Measurements from ENCODE around the gene SLC16A3. TPM values are rescaled to one million over a fixed set of nuclear protein-coding genes. Genes with fewer than 3 reads are reported as not detected.
"Not testable (repeated sequence)": the region's sequence is repeated elsewhere in the genome, so short reads cannot be mapped to it uniquely, and the experiment has no call there.

Gene SLC16A3
- total and polyA plus RNA-seq, 8 donors = 4.9 to 87.9 (median 37.7) TPM

DNA sequence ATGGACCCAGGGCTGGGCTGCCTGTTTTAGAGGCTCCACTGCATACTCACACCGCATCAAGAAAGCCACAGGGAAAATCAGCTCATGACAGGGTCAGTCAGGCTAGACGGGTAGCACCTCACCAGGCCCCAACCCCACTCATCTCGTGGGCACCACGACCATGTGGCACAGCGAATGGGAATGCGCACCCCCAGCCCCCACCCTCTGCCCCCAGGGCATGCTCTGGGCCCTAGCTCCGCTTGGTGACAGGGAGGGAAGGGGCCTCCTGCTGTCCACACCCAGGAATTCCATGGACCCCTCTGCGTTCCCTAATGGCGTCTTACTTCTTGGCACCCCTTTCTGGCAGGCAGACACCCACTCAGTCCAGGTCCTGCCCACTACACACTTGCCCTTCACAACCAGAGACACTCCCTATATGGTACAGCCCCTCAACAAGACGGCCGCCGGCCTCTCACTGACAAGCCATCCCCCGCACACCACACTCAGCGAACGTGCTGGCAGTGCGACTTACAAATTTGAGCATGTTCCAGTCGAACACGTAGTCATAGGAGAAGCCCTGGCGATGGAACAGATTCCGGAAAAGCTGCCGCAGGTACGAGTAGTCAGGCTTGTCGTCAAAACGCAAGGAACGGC lies 22.1 kb downstream of the SLC16A3 start:
- Histone ChIP-seq H3K4me3 (no peak overlapping the region), H3K27me3 (no peaks in the 10 kb centered on the region), H3K36me3 (peaks cover 97 to 100% (median 99%) of the 10 kb centered on the region in 4 donors), H3K4me1 (peaks cover 22 to 47% (median 26%) of the 10 kb centered on the region in 4 donors), H3K27ac (peak overlapping the region in 1 of 5 donors; percentile 5), H3K9me3 (no peaks in the 10 kb centered on the region)
- 85 to 94% (median 92%) methylated on average over 20 to 25 of the region's 25 CpGs for WGBS, 5 donors
- intact Hi-C loops (cut with DNase I; ENCODE audit: low total_unique reads) = no loop called here
- DNase-seq = no peak
- no peak for TF ChIP-seq POLR2A (IDR thresholded peaks at IDR 0.05)
- no peak for TF ChIP-seq POLR2AphosphoS5 (IDR thresholded peaks at IDR 0.05)
- TF ChIP-seq, protein P1, sequence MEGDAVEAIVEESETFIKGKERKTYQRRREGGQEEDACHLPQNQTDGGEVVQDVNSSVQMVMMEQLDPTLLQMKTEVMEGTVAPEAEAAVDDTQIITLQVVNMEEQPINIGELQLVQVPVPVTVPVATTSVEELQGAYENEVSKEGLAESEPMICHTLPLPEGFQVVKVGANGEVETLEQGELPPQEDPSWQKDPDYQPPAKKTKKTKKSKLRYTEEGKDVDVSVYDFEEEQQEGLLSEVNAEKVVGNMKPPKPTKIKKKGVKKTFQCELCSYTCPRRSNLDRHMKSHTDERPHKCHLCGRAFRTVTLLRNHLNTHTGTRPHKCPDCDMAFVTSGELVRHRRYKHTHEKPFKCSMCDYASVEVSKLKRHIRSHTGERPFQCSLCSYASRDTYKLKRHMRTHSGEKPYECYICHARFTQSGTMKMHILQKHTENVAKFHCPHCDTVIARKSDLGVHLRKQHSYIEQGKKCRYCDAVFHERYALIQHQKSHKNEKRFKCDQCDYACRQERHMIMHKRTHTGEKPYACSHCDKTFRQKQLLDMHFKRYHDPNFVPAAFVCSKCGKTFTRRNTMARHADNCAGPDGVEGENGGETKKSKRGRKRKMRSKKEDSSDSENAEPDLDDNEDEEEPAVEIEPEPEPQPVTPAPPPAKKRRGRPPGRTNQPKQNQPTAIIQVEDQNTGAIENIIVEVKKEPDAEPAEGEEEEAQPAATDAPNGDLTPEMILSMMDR (IDR thresholded peaks at IDR 0.05) = no peak
- no peak for TF ChIP-seq EP300 (IDR thresholded peaks at IDR 0.05)

DNA sequence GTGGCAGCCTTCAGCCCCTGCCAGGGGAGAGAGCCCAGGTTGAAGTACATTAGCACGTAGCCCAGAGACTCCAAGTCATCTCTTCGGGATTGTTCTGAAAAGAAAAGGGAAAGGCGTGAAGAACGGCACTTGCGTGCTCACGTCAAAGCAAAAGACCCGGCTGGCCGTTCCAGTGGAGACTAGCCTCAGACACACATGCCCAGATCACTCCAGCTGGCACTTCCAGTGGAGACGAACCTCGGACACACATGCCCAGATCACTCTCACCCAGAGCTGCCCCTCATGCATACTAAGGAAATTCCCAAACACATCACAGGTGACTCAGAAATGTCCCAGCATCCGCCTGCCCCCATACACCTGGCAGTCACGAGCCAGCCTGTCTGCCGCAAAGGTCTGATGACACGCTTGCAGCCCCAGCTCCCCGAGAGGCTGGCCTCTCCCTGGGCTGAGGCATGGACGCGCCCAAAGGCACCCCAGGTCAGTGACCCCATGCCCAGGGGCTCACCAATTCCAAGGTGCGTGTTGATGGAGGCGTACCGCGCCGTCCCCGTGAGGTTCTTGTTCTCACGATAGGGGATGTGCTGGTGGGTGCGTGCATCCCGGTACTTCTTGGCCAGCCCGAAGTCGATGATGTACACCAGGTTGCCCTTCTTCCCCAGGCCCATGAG lies 23.8 kb downstream of the SLC16A3 start:
- H3K36me3 ChIP-seq = peaks cover 87 to 100% (median 99%) of the 10 kb centered on the region in 4 donors
- TF ChIP-seq, protein P1 (IDR thresholded peaks at IDR 0.05) = no peak
- TF ChIP-seq POLR2AphosphoS5 (IDR thresholded peaks at IDR 0.05) = no peak
- TF ChIP-seq EP300 (IDR thresholded peaks at IDR 0.05) = no peak
- TF ChIP-seq POLR2A (IDR thresholded peaks at IDR 0.05) = no peak
- intact Hi-C loops (cut with DNase I; ENCODE audit: low total_unique reads) = no loop called here
- no peaks in the 10 kb centered on the region for H3K27me3 ChIP-seq
- no peak for DNase-seq
- no peaks in the 10 kb centered on the region for H3K9me3 ChIP-seq
- WGBS, 5 donors = 92 to 96% (median 95%) methylated on average over 24 to 28 of the region's 28 CpGs
- peak overlapping the region in 1 of 5 donors; percentile 49 for H3K27ac ChIP-seq
- H3K4me3 ChIP-seq = no peak overlapping the region
- peaks cover 6 to 42% (median 13%) of the 10 kb centered on the region in 4 donors for H3K4me1 ChIP-seq

DNA sequence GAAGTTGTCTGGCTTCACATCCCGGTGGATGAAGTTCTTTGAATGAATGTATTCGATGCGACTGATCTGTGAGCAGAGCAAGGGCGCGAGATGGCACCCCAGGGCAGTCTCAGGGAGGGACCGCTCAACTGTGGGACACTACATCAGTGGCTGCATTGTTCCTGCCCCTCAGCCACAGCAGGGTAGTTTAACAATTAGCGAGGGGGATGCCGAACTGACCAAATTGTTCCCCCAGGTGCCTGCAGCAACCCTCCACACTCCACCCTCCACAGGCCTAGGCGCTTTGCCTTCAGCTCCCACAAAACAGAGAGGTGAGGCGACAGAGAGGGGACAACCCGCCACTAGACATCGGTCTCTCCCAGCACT lies 24.3 kb downstream of the SLC16A3 start:
- Histone ChIP-seq H3K27me3 (no peaks in the 10 kb centered on the region), H3K4me1 (peaks cover 6 to 41% (median 10%) of the 10 kb centered on the region in 4 donors), H3K4me3 (no peak overlapping the region), H3K27ac (no peak overlapping the region), H3K9me3 (no peaks in the 10 kb centered on the region), H3K36me3 (peaks cover 85 to 99% (median 99%) of the 10 kb centered on the region in 4 donors)
- no peak for DNase-seq
- TF ChIP-seq, protein P1 (IDR thresholded peaks at IDR 0.05) = no peak
- TF ChIP-seq POLR2A (IDR thresholded peaks at IDR 0.05) (no peak), EP300 (IDR thresholded peaks at IDR 0.05) (no peak)
- intact Hi-C loops (cut with DNase I; ENCODE audit: low total_unique reads) = no loop called here
- WGBS, 5 donors = 95 to 99% (median 96%) methylated on average over 12 of the region's 12 CpGs

DNA sequence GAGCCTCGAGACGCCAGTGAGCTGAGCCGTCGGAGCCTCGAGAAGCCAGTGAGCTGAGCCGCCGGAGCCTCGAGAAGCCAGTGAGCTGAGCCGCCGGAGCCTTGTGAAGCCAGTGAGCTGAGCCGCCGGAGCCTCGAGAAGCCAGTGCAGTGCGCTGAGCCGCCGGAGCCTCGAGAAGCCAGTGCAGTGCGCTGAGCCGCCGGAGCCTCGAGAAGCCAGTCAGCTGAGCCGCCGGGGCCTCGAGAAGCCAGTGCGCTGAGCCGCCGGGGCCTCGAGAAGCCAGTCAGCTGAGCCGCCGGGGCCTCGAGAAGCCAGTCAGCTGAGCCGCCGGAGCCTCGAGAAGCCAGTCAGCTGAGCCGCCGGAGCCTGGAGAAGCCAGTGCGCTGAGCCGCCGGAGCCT lies 25.3 kb downstream of the SLC16A3 start:
- WGBS, 5 donors = 96 to 99% (median 97%) methylated on average over 11 to 39 of the region's 39 CpGs
- peaks cover 6 to 41% (median 8%) of the 10 kb centered on the region in 4 donors for H3K4me1 ChIP-seq
- H3K36me3 ChIP-seq = peaks cover 80 to 99% (median 98%) of the 10 kb centered on the region in 4 donors
- H3K27ac ChIP-seq; intact Hi-C loops (cut with DNase I; ENCODE audit: low total_unique reads); H3K9me3 ChIP-seq; DNase-seq; H3K27me3 ChIP-seq; H3K4me3 ChIP-seq: not testable (repeated sequence)

DNA sequence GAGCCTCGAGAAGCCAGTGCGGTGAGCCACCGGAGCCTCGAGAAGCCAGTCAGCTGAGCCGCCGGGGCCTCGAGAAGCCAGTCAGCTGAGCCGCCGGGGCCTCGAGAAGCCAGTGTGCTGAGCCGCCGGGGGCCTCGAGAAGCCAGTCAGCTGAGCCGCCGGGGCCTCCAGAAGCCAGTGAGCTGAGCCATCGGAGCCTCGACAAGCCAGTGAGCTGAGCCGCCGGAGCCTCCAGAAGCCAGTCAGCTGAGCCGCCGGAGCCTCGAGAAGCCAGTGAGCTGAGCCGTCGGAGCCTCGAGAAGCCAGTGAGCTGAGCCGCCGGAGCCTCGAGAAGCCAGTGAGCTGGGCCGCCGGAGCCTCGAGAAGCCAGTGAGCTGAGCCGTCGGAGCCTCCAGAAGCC lies 25.9 kb downstream of the SLC16A3 start:
- H3K9me3 ChIP-seq; H3K27me3 ChIP-seq; intact Hi-C loops (cut with DNase I; ENCODE audit: low total_unique reads); DNase-seq; H3K27ac ChIP-seq; H3K4me3 ChIP-seq: not testable (repeated sequence)
- H3K36me3 ChIP-seq = peaks cover 80 to 99% (median 98%) of the 10 kb centered on the region in 4 donors
- peaks cover 6 to 41% (median 8%) of the 10 kb centered on the region in 4 donors for H3K4me1 ChIP-seq
- 96 to 99% (median 97%) methylated on average over 24 to 33 of the region's 33 CpGs for WGBS, 5 donors

All from stomach (tissue), 9 donors.